Right atrium auricular region (tissue), 2 donors: ENCODE results near the gene STAT1. TPM values are rescaled to one million over a fixed set of nuclear protein-coding genes. Genes with fewer than 3 reads are reported as not detected.

Source experiments
- DNase-seq: peaks from one replicate; pipeline ENCODE4 v3.0.0-alpha.2; 2019; ENCODE audit warnings: low spot score
- H3K27ac ChIP-seq, 2 donors: fragments of 200-600 bp; sonication (generic); 1 replicate in 1 of 2; 2 replicates in 1 of 2; pipeline ENCODE4 v1.5.1; 2016 to 2019
- H3K27me3 ChIP-seq, 2 donors: fragments of 200-600 bp; sonication (generic); one replicate each; pipeline versions ENCODE4 v1.5.1 to v1.6.0; 2017 to 2019
- H3K36me3 ChIP-seq: fragments of 200-600 bp; sonication (generic); one replicate; pipeline ENCODE4 v1.5.1; 2016
- H3K4me1 ChIP-seq, 2 donors: fragments of 200-600 bp; sonication (generic); one replicate each; pipeline versions ENCODE4 v1.5.1 to v1.6.0; 2017 to 2019
- H3K4me3 ChIP-seq, 2 donors: fragments of 200-600 bp; sonication (generic); 1 replicate in 1 of 2; 2 replicates in 1 of 2; pipeline ENCODE4 v1.5.1; 2017 to 2019; ENCODE audit warnings: mild to moderate bottlenecking in 1 of 2, moderate library complexity in 1 of 2
- H3K9me3 ChIP-seq, 2 donors: fragments of 200-600 bp; sonication (generic); one replicate each; pipeline ENCODE4 v1.5.1; 2019
- CTCF ChIP-seq, 2 donors: fragments of 200-600 bp; sonication (generic); IDR thresholded peaks; one replicate each; pipeline ENCODE4 v1.5.1; 2019; ENCODE audit warnings: antibody characterized with exemption in 2 of 2
- total RNA-seq, 2 donors: library from RNA; depleted of rRNA; stranded (reverse); fragments of >200 nt; gene quantifications; one replicate each; pipeline ENCODE4 v1.1.0, GENCODE V29; 2016

Gene STAT1
- total RNA-seq, 2 donors from 2014 or later: 34.8 to 36.6 TPM

- H3K4me3 ChIP-seq: no peak overlapping the region
- H3K4me1 ChIP-seq: peaks cover 0 to 14% of the 10 kb centered on the region in 2 donors
- H3K27ac ChIP-seq: no peak overlapping the region
- H3K9me3 ChIP-seq: peaks cover 0 to 4% of the 10 kb centered on the region in 2 donors
- no peaks in the 10 kb centered on the region for H3K36me3 ChIP-seq
- TF ChIP-seq CTCF (IDR thresholded peaks at IDR 0.05): no peak
- DNase-seq: no peak
- H3K27me3 ChIP-seq: no peaks in the 10 kb centered on the region
These were observed 34.1 kb upstream of the STAT1 start for GRCh38 chr2:191048073-191048472.

DNA sequence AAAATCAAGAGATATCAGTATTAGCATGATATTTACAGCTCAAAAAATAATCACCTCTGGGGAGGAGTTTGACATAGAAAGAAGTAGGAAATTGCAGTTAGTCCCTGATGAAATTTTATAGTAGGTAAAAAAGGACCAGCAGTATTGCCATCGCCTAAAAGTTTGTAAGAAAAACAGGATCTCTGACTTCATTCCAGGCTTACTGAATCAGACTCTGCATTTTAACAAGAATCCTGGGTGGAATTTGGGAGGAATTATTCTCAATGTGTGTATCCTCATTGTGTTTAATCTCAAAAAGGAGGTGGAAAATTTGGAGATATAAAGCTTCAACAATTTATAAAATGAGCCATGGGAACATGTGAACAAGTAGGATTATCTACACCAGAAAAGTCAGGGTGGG is 31.2 kb upstream of the STAT1 start:
- TF ChIP-seq CTCF (IDR thresholded peaks at IDR 0.05): no peak
- Histone ChIP-seq H3K27ac (no peak overlapping the region), H3K27me3 (no peaks in the 10 kb centered on the region), H3K4me1 (peaks cover 0 to 4% of the 10 kb centered on the region in 2 donors), H3K4me3 (no peak overlapping the region), H3K36me3 (no peaks in the 10 kb centered on the region), H3K9me3 (peaks cover 0 to 4% of the 10 kb centered on the region in 2 donors)
- no peak for DNase-seq

- Histone ChIP-seq H3K9me3 (peaks cover 0 to 4% of the 10 kb centered on the region in 2 donors), H3K4me1 (no peaks in the 10 kb centered on the region), H3K27ac (no peak overlapping the region), H3K36me3 (peaks cover 6% of the 10 kb centered on the region), H3K4me3 (no peak overlapping the region), H3K27me3 (no peaks in the 10 kb centered on the region)
- TF ChIP-seq CTCF (IDR thresholded peaks at IDR 0.05): no peak
- DNase-seq: no peak
These were observed 29.5 kb upstream of the STAT1 start for GRCh38 chr2:191043438-191043837.

GRCh38 chr2:191041418-191042161 is 27.6 kb upstream of the STAT1 start:
- no peaks in the 10 kb centered on the region for H3K4me1 ChIP-seq
- peaks cover 0 to 4% of the 10 kb centered on the region in 2 donors for H3K9me3 ChIP-seq
- no peak for TF ChIP-seq CTCF (IDR thresholded peaks at IDR 0.05)
- H3K27ac ChIP-seq: no peak overlapping the region
- peaks cover 15% of the 10 kb centered on the region for H3K36me3 ChIP-seq
- H3K27me3 ChIP-seq: no peaks in the 10 kb centered on the region
- DNase-seq: no peak
- no peak overlapping the region for H3K4me3 ChIP-seq

- H3K27me3 ChIP-seq: no peaks in the 10 kb centered on the region
- TF ChIP-seq CTCF (IDR thresholded peaks at IDR 0.05): no peak
- DNase-seq: no peak
- H3K36me3 ChIP-seq: peaks cover 15% of the 10 kb centered on the region
- no peak overlapping the region for H3K4me3 ChIP-seq
- H3K4me1 ChIP-seq: no peaks in the 10 kb centered on the region
- no peak overlapping the region for H3K27ac ChIP-seq
- H3K9me3 ChIP-seq: peaks cover 0 to 4% of the 10 kb centered on the region in 2 donors
These were observed 25.6 kb upstream of the STAT1 start for GRCh38 chr2:191039616-191040015.

DNA sequence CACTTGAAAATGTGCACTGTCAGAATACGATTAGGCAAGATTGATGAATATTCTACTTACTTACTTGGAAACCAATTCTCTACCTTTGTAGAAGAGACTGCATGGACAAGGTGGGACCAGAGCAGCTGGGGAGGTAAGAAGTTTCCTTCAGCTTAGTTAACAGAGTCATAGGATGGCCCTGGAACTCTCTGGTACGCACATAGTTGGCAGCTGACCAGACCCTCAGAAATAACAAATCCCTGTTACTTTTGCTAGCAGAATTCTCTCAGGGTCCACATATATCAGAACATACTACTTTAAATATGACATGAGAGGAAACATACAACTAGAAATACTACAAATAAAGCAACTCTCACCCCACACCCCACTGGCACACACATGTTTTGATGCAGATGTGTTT is 24.8 kb upstream of the STAT1 start:
- no peaks in the 10 kb centered on the region for H3K9me3 ChIP-seq
- no peak for DNase-seq
- H3K27ac ChIP-seq: no peak overlapping the region
- no peak overlapping the region for H3K4me3 ChIP-seq
- H3K4me1 ChIP-seq: no peaks in the 10 kb centered on the region
- no peaks in the 10 kb centered on the region for H3K27me3 ChIP-seq
- no peak for TF ChIP-seq CTCF (IDR thresholded peaks at IDR 0.05)
- H3K36me3 ChIP-seq: peaks cover 15% of the 10 kb centered on the region
